Kidney glomerular epithelial cell (primary cell): ENCODE data around the gene PPT2.
"Not testable (repeated sequence)": the region's sequence is repeated elsewhere in the genome, so short reads cannot be mapped to it uniquely, and the experiment has no call there.

Source experiments
- DNase-seq: peaks from one replicate; lab custom pipeline; 2025; lab: John Stamatoyannopoulos, UW

PPT2 gene

DNA sequence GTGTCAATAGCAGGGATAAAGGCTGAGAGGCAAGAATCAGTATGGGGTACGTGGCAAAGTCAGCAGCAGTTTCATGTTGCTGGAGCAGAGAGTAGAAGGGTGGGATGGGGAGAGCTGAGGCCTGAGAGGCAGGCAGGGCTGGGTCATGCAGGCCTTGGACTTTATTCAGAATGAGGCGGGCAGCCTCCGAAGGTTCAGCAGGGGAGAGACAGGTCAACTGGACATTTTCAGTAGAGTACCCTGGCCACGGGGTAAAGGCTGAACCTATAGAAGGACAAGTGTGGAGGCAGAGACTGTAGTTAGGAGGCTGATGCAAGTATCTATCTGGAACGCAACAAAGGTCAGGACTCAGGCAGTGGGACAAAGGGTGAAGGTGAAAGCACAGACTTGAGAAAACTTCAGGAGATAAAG lies 56.3 kb downstream of the PPT2 start:
- no peak for DNase-seq

- DNase-seq, result not testable (repeated sequence)
Observed at GRCh38 chr6:32211432-32211831, 57.5 kb downstream of the PPT2 start.

GRCh38 chr6:32212076-32212760 lies 58.3 kb downstream of the PPT2 start:
- no peak for DNase-seq
